RWPE1 (cell line): Measurements from ENCODE around the gene SLC24A1.

Experiments
- CTCF ChIA-PET: fragments of 350-600 bp; sonication (Branson Sonifier 250); formaldehyde crosslinking; extraction: SDS; loops from one replicate; lab custom pipeline; 2021; lab: Yijun Ruan, JAX
- POLR2A ChIA-PET: fragments of 400-600 bp; formaldehyde crosslinking; extraction: SDS; loops from one replicate; lab custom pipeline; 2020; ENCODE audit warnings: antibody characterized with exemption; ENCODE audit not compliant: low non-redundant PET; lab: Yijun Ruan, JAX
- DNase-seq: peaks from one replicate; pipeline ENCODE4 v3.0.0; 2012; ENCODE audit warnings: low spot score
- H3K27ac ChIP-seq: fragments of 450-650 bp; 2 replicates; pipeline ENCODE4 v1.5.1; 2017
- TF ChIP-seq, protein P1 (sequence below): fragments of 450-650 bp; conservative IDR thresholded peaks from 2 replicates; pipeline ENCODE4 v1.5.1; 2017; ENCODE audit warnings: low read depth, mild to moderate bottlenecking

The SLC24A1 gene

DNA sequence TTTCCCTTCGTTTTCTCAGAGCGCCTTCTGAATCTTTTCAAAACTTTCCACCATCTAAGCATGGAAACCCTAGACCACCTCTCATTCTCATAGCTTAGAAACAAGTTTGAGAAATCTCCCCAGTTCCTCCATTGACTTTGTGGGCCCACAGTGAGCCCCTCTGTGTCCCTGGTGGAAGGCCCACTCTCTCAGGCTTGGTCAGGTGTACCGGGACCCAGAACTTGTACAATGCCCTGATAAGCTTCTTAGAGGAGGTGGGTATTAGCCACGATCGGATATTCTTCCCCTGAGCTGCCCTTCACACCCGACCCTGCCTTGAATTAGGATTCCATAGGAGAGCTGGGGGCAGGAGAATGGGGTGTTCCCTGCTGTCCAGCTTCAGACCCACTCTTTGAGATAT lies at the start of gene SLC24A1:
TSS of gene SLC24A1 (plus strand) at position 301 of the 400 bp plus-strand sequence. CDS start 2,143 bp downstream, outside the sequence.
- no peak within 1 kb of the TSS for H3K27ac ChIP-seq
- CTCF ChIA-PET, result interaction anchor here (1.0 kb wide), 1 partner anchor 16 kb away, joined by 3 read pairs; no protein-coding TSS in a partner anchor
- POLR2A ChIA-PET, result no interaction called here
- DNase-seq, result no peak
- TF ChIP-seq, protein P1, sequence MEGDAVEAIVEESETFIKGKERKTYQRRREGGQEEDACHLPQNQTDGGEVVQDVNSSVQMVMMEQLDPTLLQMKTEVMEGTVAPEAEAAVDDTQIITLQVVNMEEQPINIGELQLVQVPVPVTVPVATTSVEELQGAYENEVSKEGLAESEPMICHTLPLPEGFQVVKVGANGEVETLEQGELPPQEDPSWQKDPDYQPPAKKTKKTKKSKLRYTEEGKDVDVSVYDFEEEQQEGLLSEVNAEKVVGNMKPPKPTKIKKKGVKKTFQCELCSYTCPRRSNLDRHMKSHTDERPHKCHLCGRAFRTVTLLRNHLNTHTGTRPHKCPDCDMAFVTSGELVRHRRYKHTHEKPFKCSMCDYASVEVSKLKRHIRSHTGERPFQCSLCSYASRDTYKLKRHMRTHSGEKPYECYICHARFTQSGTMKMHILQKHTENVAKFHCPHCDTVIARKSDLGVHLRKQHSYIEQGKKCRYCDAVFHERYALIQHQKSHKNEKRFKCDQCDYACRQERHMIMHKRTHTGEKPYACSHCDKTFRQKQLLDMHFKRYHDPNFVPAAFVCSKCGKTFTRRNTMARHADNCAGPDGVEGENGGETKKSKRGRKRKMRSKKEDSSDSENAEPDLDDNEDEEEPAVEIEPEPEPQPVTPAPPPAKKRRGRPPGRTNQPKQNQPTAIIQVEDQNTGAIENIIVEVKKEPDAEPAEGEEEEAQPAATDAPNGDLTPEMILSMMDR, result no peak

- CTCF ChIA-PET, result interaction anchor here (0.6 kb wide), 1 partner anchor 897 kb away, joined by 4 read pairs; no protein-coding TSS in a partner anchor
- H3K27ac ChIP-seq, result no peak overlapping the region
- POLR2A ChIA-PET, result interaction anchor here (0.6 kb wide), 1 partner anchor 387 kb away, joined by 3 read pairs; the partner anchor contains the start of gene CLPX
- TF ChIP-seq, protein P1, result no peak
- DNase-seq, result no peak
Observed at GRCh38 chr15:65571971-65572370, 49.8 kb upstream of the SLC24A1 start.

DNA sequence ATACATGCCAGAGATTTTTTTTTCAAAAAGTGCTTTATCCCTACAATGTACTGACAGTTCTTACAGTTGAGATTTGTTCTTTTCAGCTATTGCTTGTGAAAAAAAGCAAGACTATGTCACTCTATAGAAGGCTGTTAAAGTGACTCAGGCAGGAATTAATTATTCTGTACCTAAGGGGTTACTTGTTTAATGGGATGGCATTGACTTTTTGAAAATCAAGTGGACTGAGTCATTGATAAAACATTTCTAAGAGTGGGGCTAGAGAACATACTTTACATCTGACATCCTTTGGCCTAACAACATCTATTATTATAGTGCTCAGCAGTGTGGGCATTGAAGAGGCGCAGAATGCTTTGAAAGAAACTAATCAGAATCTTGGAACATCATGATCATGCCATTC lies 45.1 kb upstream of the SLC24A1 start:
- ChIA-PET CTCF (interaction anchor here (0.6 kb wide), 1 partner anchor 34 kb away, joined by 3 read pairs; no protein-coding TSS in a partner anchor), POLR2A (no interaction called here)
- DNase-seq, result peak; percentile 34
- TF ChIP-seq, protein P1, result no peak
- no peak overlapping the region for H3K27ac ChIP-seq

- ChIA-PET CTCF (interaction anchor here (0.6 to 0.8 kb wide), 2 partner anchors 17 to 33 kb away, joined by 3 read pairs; no protein-coding TSS in a partner anchor), POLR2A (no interaction called here)
- H3K27ac ChIP-seq, result no peak overlapping the region
- DNase-seq, result no peak
- TF ChIP-seq, protein P1, result no peak
Observed at GRCh38 chr15:65577129-65577996, 44.4 kb upstream of the SLC24A1 start.

DNA sequence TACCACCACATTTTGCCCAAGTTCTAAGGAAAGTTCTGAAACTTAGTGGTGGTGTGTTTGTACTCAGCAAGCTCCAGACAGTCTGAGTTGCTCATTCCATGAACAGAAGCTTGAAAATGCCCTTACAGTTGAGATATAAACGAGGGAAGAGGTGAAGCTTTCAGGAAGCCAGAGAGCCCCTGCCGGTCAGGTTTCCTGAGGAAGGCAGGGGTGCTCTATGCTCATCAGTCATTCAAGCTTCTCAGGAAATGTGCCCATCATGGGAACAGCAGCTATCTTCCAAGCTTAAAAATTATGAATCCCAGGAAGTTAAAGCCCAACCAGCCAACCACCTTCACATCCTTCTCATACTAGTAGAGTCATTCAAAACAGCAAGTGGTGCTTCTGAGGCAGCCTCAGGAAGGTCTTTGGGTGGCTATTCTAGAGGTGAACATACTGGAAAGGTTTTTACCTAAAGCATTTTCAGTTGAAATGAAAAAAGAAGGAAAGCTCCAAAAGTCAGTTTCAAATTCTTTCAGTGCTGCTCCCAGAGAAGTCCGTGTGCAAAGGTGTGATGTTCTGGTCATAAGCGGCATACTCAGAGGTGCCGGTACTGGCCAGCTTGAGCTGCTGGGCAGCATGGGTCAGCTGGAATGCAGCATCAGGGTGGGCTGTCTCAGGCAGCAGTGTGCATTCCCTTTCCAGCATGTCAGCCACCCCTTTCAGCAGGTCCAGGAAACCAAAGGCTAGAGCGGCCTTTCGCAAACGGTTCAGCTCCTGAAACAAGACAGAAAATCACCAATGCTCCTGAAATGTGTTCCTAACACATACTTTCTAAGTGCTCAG lies 42.6 kb upstream of the SLC24A1 start:
- ChIA-PET CTCF (interaction anchor here (0.7 kb wide), 1 partner anchor 145 kb away, joined by 3 read pairs; no protein-coding TSS in a partner anchor), POLR2A (no interaction called here)
- TF ChIP-seq, protein P1, result no peak
- H3K27ac ChIP-seq, result peak overlapping the region; percentile 25; the same call in 1 of the 2 replicates
- no peak for DNase-seq

DNA sequence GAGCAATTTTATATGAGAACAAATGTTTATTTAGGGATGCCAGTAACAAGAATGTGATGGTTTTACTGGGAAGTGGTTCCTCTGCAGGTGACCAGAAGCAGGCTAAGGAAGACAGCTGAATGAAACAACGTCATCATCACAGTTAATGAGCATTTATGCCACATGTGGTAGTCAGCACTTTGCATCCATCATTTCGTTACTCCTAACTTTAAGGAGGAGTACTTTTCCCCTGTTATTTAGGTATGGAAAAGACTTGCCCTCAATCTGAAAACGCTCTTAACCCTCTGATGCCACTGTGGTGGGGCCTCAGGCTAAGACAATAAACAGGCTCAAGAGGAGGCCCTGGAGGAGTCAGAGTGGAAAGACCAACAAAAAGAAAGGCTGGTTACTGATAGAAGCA lies 42.0 kb upstream of the SLC24A1 start:
- POLR2A ChIA-PET, result no interaction called here
- CTCF ChIA-PET, result no interaction called here
- no peak overlapping the region for H3K27ac ChIP-seq
- no peak for DNase-seq
- TF ChIP-seq, protein P1, result no peak
